ENCODE data around the gene RCOR1. TPM values are rescaled to one million over a fixed set of nuclear protein-coding genes. Genes with fewer than 3 reads are reported as not detected.
A peak's percentile ranks its signal among the peaks of the same experiment; 100 is the strongest.

RCOR1 gene
- total RNA-seq, 1 experiment from 2014 or later: 33.6 TPM

GRCh38 chr14:102644523-102644922, 52.1 kb downstream of the RCOR1 start:
- no peak for TF ChIP-seq CTCF (IDR thresholded peaks at IDR 0.05; ENCODE audit: insufficient read depth in 1 of 2, low read depth in 1 of 2, low read length in 1 of 2, severe bottlenecking in 1 of 2, unreplicated experiment in 1 of 2)
- H3K27ac Mint-ChIP-seq (ENCODE audit: unreplicated experiment): no peak overlapping the region
- H3K9me3 ChIP-seq: no peaks in the 10 kb centered on the region
- H3K9me3 Mint-ChIP-seq (ENCODE audit: unreplicated experiment): no peaks in the 10 kb centered on the region
- H3K4me1 Mint-ChIP-seq (ENCODE audit: low read depth, unreplicated experiment): peaks cover 34% of the 10 kb centered on the region
- no TSS peak for BruUV-seq (replicated peaks)
- no peak overlapping the region for H3K4me3 Mint-ChIP-seq (ENCODE audit: unreplicated experiment)
- no peaks in the 10 kb centered on the region for H3K36me3 ChIP-seq (ENCODE audit: control insufficient read depth, insufficient read depth, low read length)
- no peaks in the 10 kb centered on the region for H3K27me3 Mint-ChIP-seq (ENCODE audit: insufficient read depth, unreplicated experiment)
- ChIA-PET POLR2A (no interaction called here), CTCF (interaction anchor here (0.6 kb wide), 1 partner anchor 81 kb away, joined by 3 read pairs; no protein-coding TSS in a partner anchor)
- H3K4me1 ChIP-seq: no peaks in the 10 kb centered on the region; the same call in 1 of the 2 replicates
- no peak for DNase-seq
- H3K4me3 ChIP-seq (ENCODE audit: low read depth, low read length): no peak overlapping the region
- intact Hi-C loops (cut with micrococcal nuclease; ENCODE audit: unreplicated experiment): no loop called here
- H3K27me3 ChIP-seq (replicated peaks; ENCODE audit: control insufficient read depth, insufficient read depth, low read length): no peaks in the 10 kb centered on the region
- peaks cover 5% of the 10 kb centered on the region for H3K36me3 Mint-ChIP-seq (ENCODE audit: insufficient read depth, unreplicated experiment)

- no peaks in the 10 kb centered on the region for H3K36me3 Mint-ChIP-seq (ENCODE audit: insufficient read depth, unreplicated experiment)
- no peak for TF ChIP-seq CTCF (IDR thresholded peaks at IDR 0.05; ENCODE audit: insufficient read depth in 1 of 2, low read depth in 1 of 2, low read length in 1 of 2, severe bottlenecking in 1 of 2, unreplicated experiment in 1 of 2)
- Histone ChIP-seq H3K36me3 (ENCODE audit: control insufficient read depth, insufficient read depth, low read length) (no peaks in the 10 kb centered on the region), H3K4me3 (ENCODE audit: low read depth, low read length) (no peak overlapping the region), H3K4me1 (no peaks in the 10 kb centered on the region; the same call in 1 of the 2 replicates), H3K9me3 (no peaks in the 10 kb centered on the region), H3K27me3 (replicated peaks; ENCODE audit: control insufficient read depth, insufficient read depth, low read length) (no peaks in the 10 kb centered on the region)
- H3K4me1 Mint-ChIP-seq (ENCODE audit: low read depth, unreplicated experiment): peaks cover 37% of the 10 kb centered on the region
- no peak overlapping the region for H3K4me3 Mint-ChIP-seq (ENCODE audit: unreplicated experiment)
- no peaks in the 10 kb centered on the region for H3K27me3 Mint-ChIP-seq (ENCODE audit: insufficient read depth, unreplicated experiment)
- CTCF ChIA-PET: no interaction called here
- H3K9me3 Mint-ChIP-seq (ENCODE audit: unreplicated experiment): no peaks in the 10 kb centered on the region
- DNase-seq: no peak
- intact Hi-C loops (cut with micrococcal nuclease; ENCODE audit: unreplicated experiment): no loop called here
- H3K27ac Mint-ChIP-seq (ENCODE audit: unreplicated experiment): peak overlapping the region; percentile 15
- POLR2A ChIA-PET: no interaction called here
- BruUV-seq (replicated peaks): no TSS peak
These were observed 53.4 kb downstream of the RCOR1 start for GRCh38 chr14:102645746-102646440.

GRCh38 chr14:102646615-102647014, 54.2 kb downstream of the RCOR1 start:
- no peak for TF ChIP-seq CTCF (IDR thresholded peaks at IDR 0.05; ENCODE audit: insufficient read depth in 1 of 2, low read depth in 1 of 2, low read length in 1 of 2, severe bottlenecking in 1 of 2, unreplicated experiment in 1 of 2)
- Histone ChIP-seq H3K27me3 (replicated peaks; ENCODE audit: control insufficient read depth, insufficient read depth, low read length) (no peaks in the 10 kb centered on the region), H3K4me1 (no peaks in the 10 kb centered on the region; the same call in 1 of the 2 replicates), H3K36me3 (ENCODE audit: control insufficient read depth, insufficient read depth, low read length) (no peaks in the 10 kb centered on the region), H3K4me3 (ENCODE audit: low read depth, low read length) (no peak overlapping the region), H3K9me3 (no peaks in the 10 kb centered on the region)
- POLR2A ChIA-PET: no interaction called here
- H3K27ac Mint-ChIP-seq (ENCODE audit: unreplicated experiment): peak overlapping the region; percentile 15
- H3K27me3 Mint-ChIP-seq (ENCODE audit: insufficient read depth, unreplicated experiment): no peaks in the 10 kb centered on the region
- intact Hi-C loops (cut with micrococcal nuclease; ENCODE audit: unreplicated experiment): no loop called here
- DNase-seq: no peak
- BruUV-seq (replicated peaks): no TSS peak
- no peak overlapping the region for H3K4me3 Mint-ChIP-seq (ENCODE audit: unreplicated experiment)
- H3K4me1 Mint-ChIP-seq (ENCODE audit: low read depth, unreplicated experiment): peaks cover 37% of the 10 kb centered on the region
- CTCF ChIA-PET: no interaction called here
- H3K36me3 Mint-ChIP-seq (ENCODE audit: insufficient read depth, unreplicated experiment): no peaks in the 10 kb centered on the region
- no peaks in the 10 kb centered on the region for H3K9me3 Mint-ChIP-seq (ENCODE audit: unreplicated experiment)
